Measurements from ENCODE around the gene REV1. TPM values are rescaled to one million over a fixed set of nuclear protein-coding genes. Genes with fewer than 3 reads are reported as not detected.

Gene REV1
- total RNA-seq, 1 experiment from 2014 or later: 38.7 TPM

- no peak overlapping the region for H3K4me3 Mint-ChIP-seq
- ATAC-seq: no peak
- TF ChIP-seq ZNF512 (CRISPR knock-in tag; IDR thresholded peaks at IDR 0.05; ENCODE audit: borderline replicate concordance) (no peak), ZSCAN18 (CRISPR knock-in tag; IDR thresholded peaks at IDR 0.05) (no peak), CREM (CRISPR knock-in tag; IDR thresholded peaks at IDR 0.05) (no peak), NFATC4 (CRISPR knock-in tag; IDR thresholded peaks at IDR 0.05) (no peak)
- POLR2A ChIA-PET: no interaction called here
- CTCF ChIA-PET: no interaction called here
- H3K27ac Mint-ChIP-seq: no peak overlapping the region
- peaks cover 6% of the 10 kb centered on the region for H3K36me3 Mint-ChIP-seq
- peaks cover 3% of the 10 kb centered on the region; the same call in 1 of the 2 replicates for H3K27me3 Mint-ChIP-seq (ENCODE audit: low read depth)
- no peaks in the 10 kb centered on the region for H3K4me1 Mint-ChIP-seq
- peaks cover 18% of the 10 kb centered on the region for H3K9me3 Mint-ChIP-seq
- DNase-seq (ENCODE audit: low spot score): no peak
Measured at GRCh38 chr2:99520813-99521212, 31.0 kb upstream of the REV1 start.

- H3K4me3 Mint-ChIP-seq: no peak overlapping the region
- peaks cover 6% of the 10 kb centered on the region for H3K36me3 Mint-ChIP-seq
- peaks cover 3% of the 10 kb centered on the region; the same call in 1 of the 2 replicates for H3K27me3 Mint-ChIP-seq (ENCODE audit: low read depth)
- DNase-seq (ENCODE audit: low spot score) (no peak), ATAC-seq (no peak)
- ChIA-PET CTCF (no interaction called here), POLR2A (no interaction called here)
- peaks cover 18% of the 10 kb centered on the region for H3K9me3 Mint-ChIP-seq
- no peak overlapping the region for H3K27ac Mint-ChIP-seq
- no peaks in the 10 kb centered on the region for H3K4me1 Mint-ChIP-seq
- no peak for TF ChIP-seq ZBTB21 (CRISPR knock-in tag; IDR thresholded peaks at IDR 0.05; ENCODE audit: borderline replicate concordance)
- no peak for TF ChIP-seq E2F5 (CRISPR knock-in tag; IDR thresholded peaks at IDR 0.05)
- TF ChIP-seq ZNF219 (CRISPR knock-in tag; IDR thresholded peaks at IDR 0.05; ENCODE audit: borderline replicate concordance): no peak
Measured at GRCh38 chr2:99520195-99520594, 30.4 kb upstream of the REV1 start.

- TF ChIP-seq MXD4 (CRISPR knock-in tag; IDR thresholded peaks at IDR 0.05; ENCODE audit: borderline replicate concordance): no peak
- no peak for TF ChIP-seq NR3C1 (CRISPR knock-in tag; conservative IDR thresholded peaks at IDR 0.05; ENCODE audit: low read depth)
- no peak for TF ChIP-seq ZSCAN18 (CRISPR knock-in tag; IDR thresholded peaks at IDR 0.05)
- no peak for TF ChIP-seq GTF2I (CRISPR knock-in tag; conservative IDR thresholded peaks at IDR 0.05)
- no peak for TF ChIP-seq IRF1 (CRISPR knock-in tag; IDR thresholded peaks at IDR 0.05)
- no peak for TF ChIP-seq E2F5 (CRISPR knock-in tag; IDR thresholded peaks at IDR 0.05)
- TF ChIP-seq ZNF425 (CRISPR knock-in tag; conservative IDR thresholded peaks at IDR 0.05): no peak
- H3K27me3 Mint-ChIP-seq (ENCODE audit: low read depth): no peaks in the 10 kb centered on the region
- H3K27ac Mint-ChIP-seq: no peak overlapping the region
- H3K4me1 Mint-ChIP-seq: no peaks in the 10 kb centered on the region
- H3K36me3 Mint-ChIP-seq: no peaks in the 10 kb centered on the region
- no peaks in the 10 kb centered on the region for H3K9me3 Mint-ChIP-seq
- POLR2A ChIA-PET: no interaction called here
- CTCF ChIA-PET: no interaction called here
- ATAC-seq (no peak), DNase-seq (ENCODE audit: low spot score) (no peak)
- no peak overlapping the region for H3K4me3 Mint-ChIP-seq
Measured at GRCh38 chr2:99514357-99514756, 24.5 kb upstream of the REV1 start.

All from WTC11 (cell line).